Stimulated activated CD4-positive, alpha-beta T cell treated with anti-CD3 and anti-CD28 coated beads, Interleukin-1b, Interleukin-23, amount 100 ng/mL, for 4 hours (primary cell): ENCODE measurements around the gene C2CD4C.
"Not testable (repeated sequence)": the region's sequence is repeated elsewhere in the genome, so short reads cannot be mapped to it uniquely, and the experiment has no call there.

Source experiments
- DNase-seq, 2 donors: peaks; one replicate each; pipeline ENCODE4 v3.0.0-alpha.2; 2020; ENCODE audit warnings: low read depth in 2 of 2

Gene C2CD4C

DNA sequence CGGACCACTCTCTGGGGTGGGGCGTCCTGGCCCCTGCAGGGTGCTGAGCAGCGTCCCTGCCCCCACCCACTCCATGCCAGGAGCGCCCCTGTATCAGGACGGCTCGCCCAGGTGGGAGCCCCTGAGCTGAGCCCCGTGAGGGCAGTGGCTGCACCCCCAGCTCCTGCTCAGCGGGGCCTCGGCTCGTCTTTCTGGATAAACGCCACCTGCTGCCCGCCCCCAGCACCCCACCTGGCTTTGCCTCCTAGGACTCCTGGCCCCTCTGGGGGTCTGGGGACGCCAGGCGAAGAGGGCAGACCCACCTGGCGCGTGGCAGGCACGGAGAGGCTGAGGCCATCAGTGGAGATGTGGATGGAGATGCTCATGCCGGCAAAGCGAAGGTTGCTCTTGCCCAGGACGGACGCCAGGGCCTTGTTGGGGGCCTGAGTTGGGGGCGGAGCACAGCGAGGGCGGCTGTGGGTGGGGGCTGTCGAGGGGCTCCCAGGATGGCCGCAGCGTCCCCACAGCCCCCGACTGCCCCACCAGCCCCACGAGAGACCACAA is 29.5 kb upstream of the C2CD4C start:
- no peak for DNase-seq

DNA sequence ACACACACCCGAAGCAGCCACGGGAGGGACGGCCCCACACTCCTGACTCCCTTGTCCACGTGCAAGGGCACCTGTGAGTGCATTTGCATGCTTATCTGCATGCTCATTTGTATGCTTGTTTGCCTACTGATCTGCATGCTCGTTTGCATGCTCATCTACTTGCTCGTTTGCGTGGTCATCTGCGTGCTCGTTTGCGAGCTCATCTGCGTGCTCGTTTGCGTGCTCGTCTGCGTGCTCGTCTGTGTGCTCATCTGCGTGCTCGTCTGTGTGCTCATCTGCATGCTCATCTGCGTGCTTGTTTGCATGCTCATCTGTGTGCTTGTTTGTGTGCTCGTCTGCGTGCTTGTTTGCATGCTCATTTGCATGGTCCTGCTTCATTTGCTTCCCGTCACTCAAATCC is 28.1 kb upstream of the C2CD4C start:
- DNase-seq, result no peak

DNA sequence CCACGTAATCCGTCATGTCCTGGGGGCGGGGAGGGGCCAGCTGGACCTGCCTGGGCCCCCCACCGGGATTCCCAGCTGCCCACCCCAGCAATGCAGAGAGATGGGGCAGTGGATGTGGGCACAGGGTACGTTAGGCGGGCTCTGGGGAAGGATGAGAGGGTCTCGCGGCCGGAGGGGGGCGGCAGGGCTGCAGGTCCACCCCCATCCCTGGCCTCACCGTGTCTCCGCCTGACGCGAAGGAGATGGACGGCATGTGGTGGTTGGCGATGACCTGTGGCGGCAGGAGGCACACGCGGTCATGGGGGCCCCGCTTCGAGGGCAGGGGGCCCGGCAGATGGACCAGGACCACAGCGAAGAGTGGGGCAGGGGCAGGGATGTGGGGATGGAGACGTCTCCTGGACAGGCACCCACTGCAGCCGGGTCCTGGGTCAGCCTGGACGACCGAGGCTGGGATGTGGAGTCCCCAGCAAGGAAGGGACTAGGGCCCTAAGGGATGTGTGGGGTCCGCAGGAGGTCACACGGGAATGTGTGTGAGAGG is 27.5 kb upstream of the C2CD4C start:
- no peak for DNase-seq

- no peak for DNase-seq
Observed at GRCh38 chr19:435707-436412, 26.9 kb upstream of the C2CD4C start.

GRCh38 chr19:435056-435706 is 26.2 kb upstream of the C2CD4C start:
- no peak for DNase-seq

DNA sequence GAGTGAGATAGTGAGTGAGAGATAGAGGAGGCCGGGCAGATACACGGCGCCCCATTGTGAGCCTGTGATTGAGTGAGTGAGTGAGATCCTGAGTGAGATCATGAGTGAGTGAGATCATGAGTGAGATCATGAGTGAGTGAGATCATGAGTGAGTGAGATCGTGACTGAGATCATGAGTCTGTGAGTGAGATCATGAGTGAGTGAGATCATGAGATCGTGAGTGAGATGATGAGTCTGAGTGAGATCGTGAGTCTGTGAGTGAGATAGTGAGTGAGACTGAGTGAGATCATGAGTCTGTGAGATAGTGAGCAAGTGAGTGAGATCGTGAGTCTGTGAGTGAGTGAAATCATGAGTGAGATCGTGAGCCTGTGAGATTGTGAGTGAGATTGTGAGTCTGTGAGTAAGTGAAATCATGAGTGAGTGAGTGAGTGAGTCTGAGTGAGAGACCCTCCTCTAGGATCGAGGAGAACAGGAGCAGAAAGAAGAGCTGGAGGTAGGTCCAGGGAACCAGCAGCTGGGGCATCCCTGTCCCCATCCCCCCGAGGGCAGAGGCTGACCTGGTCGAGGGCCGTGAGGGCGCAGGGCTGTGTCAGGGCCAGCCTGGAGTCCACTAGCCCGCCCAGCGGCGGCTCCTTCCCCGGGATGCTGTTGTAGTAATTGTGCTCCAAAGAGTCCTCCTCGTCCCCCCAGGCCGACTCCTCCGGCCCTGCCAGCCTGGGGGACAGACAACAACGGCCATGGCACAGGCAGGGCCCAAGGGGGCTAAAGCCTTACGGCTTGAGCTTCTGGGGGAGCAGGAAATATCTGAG is 25.4 kb upstream of the C2CD4C start:
- DNase-seq, result no peak

DNA sequence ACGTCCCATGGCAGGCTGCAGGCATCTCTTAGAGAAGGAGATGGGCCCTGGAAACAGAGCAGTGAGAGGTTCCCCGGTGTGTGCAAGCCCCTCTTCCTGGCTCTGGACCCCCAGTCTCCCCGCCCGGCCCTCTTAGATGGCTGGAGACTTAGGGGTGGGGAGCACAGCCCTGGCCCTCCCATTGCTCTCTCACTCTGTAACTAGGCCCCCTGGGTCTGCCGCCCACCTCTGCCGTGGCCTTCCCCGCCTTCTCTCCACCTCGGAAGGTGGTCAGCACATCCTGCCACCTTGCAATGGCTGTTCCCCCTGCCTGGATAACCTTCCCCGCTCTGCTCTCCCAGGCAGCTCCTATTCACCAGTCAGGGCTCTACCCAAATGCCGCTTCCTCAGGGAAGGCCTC is 21.8 kb upstream of the C2CD4C start:
- DNase-seq, result no peak

- no peak for DNase-seq
Observed at GRCh38 chr19:428149-428548, 19.2 kb upstream of the C2CD4C start.

DNA sequence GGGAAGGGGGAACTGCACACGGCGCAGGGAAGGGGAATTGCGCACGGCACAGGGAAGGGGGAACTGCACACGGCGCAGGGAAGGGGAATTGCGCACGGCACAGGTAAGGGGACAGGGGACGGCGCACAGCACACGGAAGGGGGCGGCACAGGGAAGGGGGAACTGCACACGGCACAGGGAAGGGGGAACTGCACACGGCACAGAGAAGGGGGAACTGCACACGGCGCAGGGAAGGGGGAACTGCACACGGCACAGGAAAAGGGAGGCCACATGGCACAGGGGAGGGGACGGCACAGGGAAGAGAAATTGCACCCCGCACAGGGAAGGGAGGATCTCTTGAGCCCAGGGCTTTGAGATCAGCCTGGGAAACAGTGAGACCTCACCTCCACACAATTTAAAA is 18.7 kb upstream of the C2CD4C start:
- not testable (repeated sequence) for DNase-seq

- DNase-seq, result no peak
Observed at GRCh38 chr19:426725-427445, 17.9 kb upstream of the C2CD4C start.

- no peak for DNase-seq
Observed at GRCh38 chr19:425056-425455, 16.1 kb upstream of the C2CD4C start.

DNA sequence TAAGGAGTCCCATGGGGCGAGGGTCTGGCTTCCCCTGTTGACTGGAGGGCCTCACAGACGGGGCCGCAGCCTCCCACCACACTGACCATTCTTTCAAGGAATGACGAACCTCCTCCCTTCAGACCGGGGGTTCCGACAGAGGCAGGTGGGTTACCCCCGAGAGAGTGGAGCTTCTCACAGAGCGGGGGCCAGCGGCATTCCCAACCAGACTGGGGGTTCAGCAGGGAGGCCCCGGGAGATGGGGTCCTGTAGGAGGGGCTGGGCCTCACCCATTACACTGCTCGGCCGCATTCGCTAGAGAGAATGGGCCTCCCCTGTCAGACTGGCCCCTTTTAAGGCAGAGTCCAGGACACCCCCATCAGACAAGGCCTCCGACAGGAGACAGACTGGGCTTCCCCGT is 15.6 kb upstream of the C2CD4C start:
- DNase-seq, result no peak

DNA sequence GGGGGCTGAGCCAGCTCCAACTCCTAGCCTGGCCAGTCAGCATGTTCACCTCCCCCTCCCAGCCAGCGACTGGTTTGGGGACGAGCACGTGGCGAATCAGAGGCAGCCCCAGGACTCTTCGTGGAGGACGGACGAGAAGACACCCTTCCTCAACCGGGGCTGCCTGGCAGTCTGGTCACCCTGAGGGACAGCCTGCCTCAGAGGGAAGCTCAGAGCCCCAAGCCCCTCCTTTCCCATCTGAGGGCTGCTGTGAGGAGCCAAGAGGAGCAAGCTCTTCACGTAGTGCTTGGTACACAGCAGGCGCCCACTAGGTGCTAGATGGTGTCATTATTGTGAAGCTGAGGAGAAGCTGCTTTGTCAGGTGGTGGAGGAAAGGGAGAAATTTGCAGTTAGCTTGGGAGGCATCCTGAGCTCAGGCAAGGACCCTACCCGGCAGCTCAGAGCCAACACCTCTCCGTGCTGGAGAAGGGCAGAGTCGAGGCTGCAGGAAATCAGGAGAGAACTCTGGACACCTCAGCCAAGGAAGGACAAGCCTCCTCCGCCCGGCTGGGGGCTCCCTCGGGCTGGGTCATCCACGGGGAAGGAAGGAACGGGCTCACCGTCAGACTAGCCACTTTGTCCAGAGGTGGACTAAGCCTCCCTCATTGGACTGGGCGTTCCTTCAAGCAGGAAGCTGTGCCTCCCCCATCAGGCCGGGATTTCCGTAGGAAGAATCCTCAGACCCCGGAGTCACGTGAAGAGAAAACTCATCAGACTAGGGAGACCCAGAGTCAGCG is 14.9 kb upstream of the C2CD4C start:
- no peak for DNase-seq

GRCh38 chr19:422917-423226 is 13.9 kb upstream of the C2CD4C start:
- not testable (repeated sequence) for DNase-seq

DNA sequence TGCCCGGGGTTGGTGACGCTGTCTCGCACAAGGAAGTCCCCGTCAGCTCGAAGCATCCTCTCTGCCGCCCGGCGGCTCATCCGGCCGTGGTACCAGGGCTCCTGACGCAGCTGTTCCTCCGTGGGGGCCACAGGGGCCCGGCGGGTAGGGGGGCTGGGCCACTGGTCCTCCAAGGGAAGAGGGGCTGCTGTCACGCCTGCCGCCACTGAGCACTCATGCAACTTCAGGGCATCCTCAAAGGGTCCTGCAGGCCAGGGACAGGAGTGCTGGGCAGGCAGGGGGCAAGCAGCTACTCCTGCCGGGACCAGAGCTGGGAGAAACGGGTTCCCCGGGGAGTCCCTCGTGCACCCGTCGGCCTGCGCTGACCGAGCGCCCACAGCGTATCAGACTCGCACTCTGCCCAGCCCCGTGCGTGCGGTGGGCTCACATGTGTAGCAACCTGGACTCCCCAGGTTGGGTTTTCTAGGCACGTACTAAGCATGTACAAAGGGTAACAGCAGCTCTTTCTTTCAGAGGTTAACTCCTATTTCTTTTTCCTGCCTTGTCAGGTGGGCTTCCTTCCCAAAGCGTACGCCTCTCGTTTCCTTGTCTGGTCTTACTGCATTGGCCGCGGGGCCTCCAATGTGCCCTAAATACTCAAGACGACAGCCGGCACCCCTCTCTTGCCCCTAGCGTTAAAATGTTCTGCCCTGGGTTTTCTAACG is 13.4 kb upstream of the C2CD4C start:
- no peak for DNase-seq

DNA sequence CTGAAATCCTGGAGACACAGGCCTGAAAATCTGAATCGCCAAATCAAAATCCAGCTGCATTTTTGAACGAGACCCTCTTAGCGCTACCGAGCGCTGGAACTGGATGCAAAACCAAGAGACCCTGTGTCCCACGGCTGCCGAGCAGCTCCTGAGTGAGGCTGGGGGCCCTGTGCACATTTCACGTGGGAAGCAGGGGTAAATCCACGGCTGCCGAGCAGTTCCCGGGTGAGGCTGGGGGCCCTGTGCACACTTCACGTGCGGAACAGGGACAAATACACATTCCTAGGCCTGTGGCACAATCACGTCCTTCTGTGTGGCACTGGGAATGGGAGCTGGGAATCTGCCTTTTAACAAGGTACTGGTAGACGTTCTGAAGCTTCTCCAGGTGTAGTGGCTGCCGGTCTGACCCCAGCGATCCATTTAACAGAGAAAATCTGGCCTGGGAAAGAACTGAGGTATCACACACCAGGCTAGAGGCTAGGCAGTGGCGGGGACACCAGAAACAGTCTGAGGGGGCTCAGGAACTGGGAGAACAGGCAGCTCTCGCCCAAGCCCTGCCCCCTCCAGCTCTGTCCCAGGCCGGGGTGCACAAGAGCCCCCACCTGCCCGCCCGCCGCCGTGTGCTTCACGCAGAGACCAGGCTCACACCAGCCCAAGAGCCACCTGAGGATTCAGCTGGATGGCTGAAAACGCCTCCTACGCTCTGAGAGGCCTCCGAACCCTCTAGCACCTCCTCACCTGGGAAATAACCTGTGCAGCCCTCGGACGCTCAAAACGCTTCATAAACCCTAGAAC is 11.0 kb upstream of the C2CD4C start:
- DNase-seq, result no peak

GRCh38 chr19:418761-419671 is 10.1 kb upstream of the C2CD4C start:
- no peak for DNase-seq

GRCh38 chr19:416416-416815 is 7.5 kb upstream of the C2CD4C start:
- DNase-seq, result no peak

DNA sequence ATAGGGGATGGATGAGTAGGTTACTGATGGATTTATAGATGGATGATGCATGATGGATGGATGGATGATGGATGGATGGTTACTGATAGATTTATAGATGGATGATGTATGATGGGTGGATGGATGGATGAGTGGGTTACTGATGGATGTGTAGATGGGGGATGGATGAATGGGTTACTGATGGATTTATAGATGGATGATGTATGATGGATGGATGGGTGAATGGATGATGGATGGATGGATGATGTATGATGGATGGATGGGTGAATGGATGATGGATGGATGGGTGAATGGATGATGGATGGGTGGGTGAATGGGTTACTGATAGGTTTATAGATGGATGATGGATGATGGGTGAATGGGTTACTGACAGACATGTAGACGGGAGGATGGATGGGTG is 6.3 kb upstream of the C2CD4C start:
- no peak for DNase-seq
